H9 (cell line): ENCODE data around the gene FARSB. TPM values are rescaled to one million over a fixed set of nuclear protein-coding genes. Genes with fewer than 3 reads are reported as not detected.

Experiments
- DNase-seq: peaks from one replicate; pipeline ENCODE4 v3.0.0-alpha.2; 2017
- H2AFZ ChIP-seq: one replicate; pipeline ENCODE4 v1.6.1; 2013; ENCODE audit warnings: mild to moderate bottlenecking, low read length, control low read depth, moderate library complexity
- H2AK5ac ChIP-seq: 2 replicates; pipeline ENCODE4 v1.6.1; 2013; ENCODE audit warnings: low read length, control low read depth, mixed read lengths; ENCODE audit not compliant: insufficient read length
- H2BK120ac ChIP-seq: one replicate; pipeline ENCODE4 v1.6.1; 2013; ENCODE audit warnings: low read depth, mild to moderate bottlenecking, low read length, control low read depth, inconsistent platforms; ENCODE audit not compliant: poor library complexity, severe bottlenecking
- H2BK12ac ChIP-seq: 2 replicates; pipeline ENCODE4 v1.6.1; 2013; ENCODE audit warnings: low read length, control low read depth, mixed read lengths, low read depth; ENCODE audit not compliant: insufficient read length
- H2BK15ac ChIP-seq: 2 replicates; pipeline ENCODE4 v1.6.1; 2013; ENCODE audit warnings: low read depth, low read length, control low read depth
- H2BK20ac ChIP-seq: one replicate; pipeline ENCODE4 v1.6.1; 2013; ENCODE audit warnings: low read depth, mild to moderate bottlenecking, low read length, control low read depth, inconsistent platforms; ENCODE audit not compliant: poor library complexity, severe bottlenecking
- H2BK5ac ChIP-seq: 2 replicates; pipeline ENCODE4 v1.6.1; 2013; ENCODE audit warnings: low read length, control low read depth, mixed read lengths; ENCODE audit not compliant: insufficient read length
- H3K14ac ChIP-seq: 2 replicates; pipeline ENCODE4 v1.6.1; 2013; ENCODE audit warnings: low read length, control low read depth; ENCODE audit not compliant: insufficient read depth
- H3K18ac ChIP-seq: 2 replicates; pipeline ENCODE4 v1.6.1; 2013; ENCODE audit warnings: low read depth, mild to moderate bottlenecking, mixed read lengths, low read length, control low read depth; ENCODE audit not compliant: insufficient read length
- H3K23ac ChIP-seq: 2 replicates; pipeline ENCODE4 v1.6.1; 2013; ENCODE audit warnings: low read length, control low read depth, mixed read lengths, low read depth; ENCODE audit not compliant: insufficient read length
- H3K23me2 ChIP-seq: 2 replicates; pipeline ENCODE4 v1.6.1; 2013; ENCODE audit warnings: low read depth, mild to moderate bottlenecking, mixed read lengths, low read length, control low read depth; ENCODE audit not compliant: insufficient read length, poor library complexity, severe bottlenecking
- H3K27ac ChIP-seq: 2 replicates; pipeline ENCODE4 v1.5.1; 2013; ENCODE audit warnings: low read length, control low read depth, mixed read lengths, low read depth; ENCODE audit not compliant: insufficient read length
- H3K27me3 ChIP-seq: 2 replicates; pipeline ENCODE4 v1.6.1; 2013; ENCODE audit warnings: low read length, control low read depth, inconsistent platforms; ENCODE audit not compliant: insufficient read depth
- H3K4ac ChIP-seq: 2 replicates; pipeline ENCODE4 v1.6.1; 2013; ENCODE audit warnings: low read depth, mild to moderate bottlenecking, control low read depth, inconsistent platforms, low read length, moderate library complexity
- H3K4me1 ChIP-seq: 2 replicates; pipeline ENCODE4 v1.6.1; 2013; ENCODE audit warnings: low read length, control low read depth, inconsistent platforms; ENCODE audit not compliant: insufficient read depth
- H3K4me2 ChIP-seq: 2 replicates; pipeline ENCODE4 v1.6.1; 2013; ENCODE audit warnings: low read length, control low read depth, mixed read lengths; ENCODE audit not compliant: insufficient read length, insufficient read depth
- H3K56ac ChIP-seq: 2 replicates; pipeline ENCODE4 v1.6.1; 2013; ENCODE audit warnings: low read depth, mild to moderate bottlenecking, mixed read lengths, low read length, control low read depth; ENCODE audit not compliant: insufficient read length
- H3K79me1 ChIP-seq: 2 replicates; pipeline ENCODE4 v1.6.1; 2013; ENCODE audit warnings: low read depth, mild to moderate bottlenecking, moderate library complexity, low read length, control low read depth, inconsistent platforms; ENCODE audit not compliant: insufficient read depth, poor library complexity, severe bottlenecking
- H3K79me2 ChIP-seq: 2 replicates; pipeline ENCODE4 v1.6.1; 2013; ENCODE audit warnings: low read length, control low read depth, inconsistent platforms; ENCODE audit not compliant: insufficient read depth
- H3K9ac ChIP-seq: 2 replicates; pipeline ENCODE4 v1.6.1; 2013; ENCODE audit warnings: low read length, control low read depth, mixed read lengths; ENCODE audit not compliant: insufficient read length; ENCODE audit errors: extremely low read depth
- H3K9me3 ChIP-seq: one replicate; pipeline ENCODE4 v1.6.1; 2013; ENCODE audit warnings: low read depth, low read length, inconsistent platforms; ENCODE audit not compliant: control insufficient read depth
- H3T11ph ChIP-seq: one replicate; pipeline ENCODE4 v1.6.1; 2013; ENCODE audit warnings: mild to moderate bottlenecking, low read length, control low read depth, inconsistent platforms
- H4K20me1 ChIP-seq: one replicate; pipeline ENCODE4 v1.6.1; 2013; ENCODE audit not compliant: control insufficient read depth, insufficient read length, insufficient read depth
- H4K5ac ChIP-seq: 2 replicates; pipeline ENCODE4 v1.6.1; 2013; ENCODE audit warnings: low read depth, mild to moderate bottlenecking, mixed read lengths, low read length, control low read depth; ENCODE audit not compliant: insufficient read length
- H4K8ac ChIP-seq: replicated peaks from 2 replicates; pipeline ENCODE4 v1.6.1; 2013; ENCODE audit warnings: low read length, control low read depth, mixed read lengths, low read depth; ENCODE audit not compliant: insufficient read length
- H4K91ac ChIP-seq: 2 replicates; pipeline ENCODE4 v1.6.1; 2013; ENCODE audit warnings: low read depth, mild to moderate bottlenecking, moderate library complexity, mixed read lengths, low read length, control low read depth; ENCODE audit not compliant: insufficient read length
- H3K27ac Mint-ChIP-seq, 3 experiments: 2 replicates in 2 of 3; 3 replicates in 1 of 3; pipeline ENCODE4 v1.8.0; 2020 to 2021; ENCODE audit warnings: mixed read lengths in 3 of 3, mild to moderate bottlenecking in 1 of 3, moderate library complexity in 1 of 3
- H3K27me3 Mint-ChIP-seq: 2 replicates; pipeline ENCODE4 v1.8.0; 2021; ENCODE audit warnings: low read depth, mild to moderate bottlenecking, moderate library complexity, mixed read lengths
- H3K36me3 Mint-ChIP-seq, 3 experiments: 2 replicates in 2 of 3; 3 replicates in 1 of 3; pipeline ENCODE4 v1.8.0; 2020 to 2021; ENCODE audit warnings: low read depth in 3 of 3, mixed read lengths in 3 of 3; ENCODE audit not compliant: insufficient read depth in 1 of 3
- H3K4me1 Mint-ChIP-seq, 2 experiments: 2 replicates each; pipeline ENCODE4 v1.8.0; 2020; ENCODE audit warnings: mixed read lengths in 2 of 2
- H3K4me3 Mint-ChIP-seq, 2 experiments: 2 replicates in 1 of 2; 3 replicates in 1 of 2; pipeline ENCODE4 v1.8.0; 2020 to 2021; ENCODE audit warnings: mild to moderate bottlenecking in 2 of 2, mixed read lengths in 2 of 2, moderate library complexity in 1 of 2
- H3K9me3 Mint-ChIP-seq, 2 experiments: 2 replicates in 1 of 2; 3 replicates in 1 of 2; pipeline ENCODE4 v1.8.0; 2020; ENCODE audit warnings: mild to moderate bottlenecking in 2 of 2, mixed read lengths in 2 of 2, moderate library complexity in 1 of 2
- CTCF ChIP-seq: fragments of 200-600 bp; sonication (generic); conservative IDR thresholded peaks from 3 replicates; pipeline ENCODE4 v1.8.0; 2021; ENCODE audit warnings: antibody characterized with exemption, mild to moderate bottlenecking
- WGBS: extraction: QIAGEN DNeasy Blood & Tissue Kit; methylation state at CpG from one replicate; pipeline ENCODE4 v1.1.7; 2013; ENCODE audit warnings: missing lambda C conversion rate, low lambda C conversion rate, mixed read lengths; ENCODE audit not compliant: insufficient read length; ENCODE audit errors: extremely low coverage; 5-methylcytosine and 5-hydroxymethylcytosine counted together
- total RNA-seq: library from RNA; stranded (reverse); gene quantifications from 2 replicates; pipeline ENCODE4 v1.2.1, GENCODE V29; 2021

Gene FARSB
- total RNA-seq, 1 experiment from 2014 or later = 32.1 TPM

GRCh38 chr2:222641336-222641735, 14.6 kb downstream of the FARSB start:
- no peaks in the 10 kb centered on the region for H4K20me1 ChIP-seq
- no peaks in the 10 kb centered on the region for H3K9me3 ChIP-seq
- no peak overlapping the region for H2AK5ac ChIP-seq
- no peak overlapping the region for H3K4me2 ChIP-seq
- H3K4me3 Mint-ChIP-seq = no peak overlapping the region
- no peaks in the 10 kb centered on the region for H3K79me2 ChIP-seq
- H3K9ac ChIP-seq = no peak overlapping the region
- H3K4me1 ChIP-seq = no peaks in the 10 kb centered on the region
- no peak for TF ChIP-seq CTCF
- no peak for DNase-seq
- H3K23me2 ChIP-seq = no peaks in the 10 kb centered on the region
- H3K79me1 ChIP-seq = no peaks in the 10 kb centered on the region
- H3K23ac ChIP-seq = no peak overlapping the region
- H3K4ac ChIP-seq = no peak overlapping the region
- H3K27ac Mint-ChIP-seq = no peak overlapping the region
- H3K27ac ChIP-seq = no peak overlapping the region
- H3K9me3 Mint-ChIP-seq = no peaks in the 10 kb centered on the region
- no peak overlapping the region for H2AFZ ChIP-seq
- no peak overlapping the region for H3T11ph ChIP-seq
- H2BK20ac ChIP-seq = no peak overlapping the region
- no peaks in the 10 kb centered on the region for H3K27me3 Mint-ChIP-seq
- H3K27me3 ChIP-seq = no peaks in the 10 kb centered on the region
- H4K8ac ChIP-seq = no peak overlapping the region
- no peak overlapping the region for H3K18ac ChIP-seq
- no peak overlapping the region for H4K91ac ChIP-seq
- WGBS = no CpG with 5 or more reads among the region's 2 CpGs
- H3K36me3 Mint-ChIP-seq = peaks cover 16 to 62% (median 52%) of the 10 kb centered on the region in 3 experiments; a peak in 6 of 7 replicates
- no peak overlapping the region for H3K56ac ChIP-seq
- no peaks in the 10 kb centered on the region for H3K4me1 Mint-ChIP-seq
- H4K5ac ChIP-seq = no peak overlapping the region
- no peak overlapping the region for H2BK15ac ChIP-seq
- H3K14ac ChIP-seq = no peak overlapping the region
- H2BK5ac ChIP-seq = no peak overlapping the region
- no peak overlapping the region for H2BK12ac ChIP-seq
- H2BK120ac ChIP-seq = no peak overlapping the region
